ENCODE measurements around the gene GIPC3.

The GIPC3 gene

DNA sequence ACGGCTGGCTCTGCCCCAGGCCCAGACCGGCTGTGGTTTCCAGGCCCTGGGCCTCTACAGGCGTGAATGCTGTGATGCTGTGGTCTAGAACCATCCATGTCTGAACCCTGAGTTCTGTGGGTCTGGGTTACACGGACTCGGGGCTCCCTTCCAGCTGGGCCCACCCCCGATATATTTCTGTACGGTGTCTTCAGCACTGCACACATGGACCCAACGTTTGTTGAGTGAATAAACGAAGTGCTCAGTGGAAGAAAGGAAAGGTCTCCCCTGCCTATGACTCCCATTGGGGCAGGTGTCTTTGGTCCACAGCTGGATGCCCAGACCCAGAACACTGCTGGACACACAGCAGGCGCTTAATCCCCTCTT lies 39.6 kb upstream of the GIPC3 start:
- no peaks in the 10 kb centered on the region for H3K9me3 ChIP-seq (ENCODE audit: severe bottlenecking)
- no peak overlapping the region for H3K4me3 ChIP-seq (ENCODE audit: severe bottlenecking)
- H3K27ac ChIP-seq (ENCODE audit: poor library complexity, severe bottlenecking) = no peak overlapping the region
- peak; percentile 1 for TF ChIP-seq CTCF (IDR thresholded peaks at IDR 0.05; ENCODE audit: poor library complexity, severe bottlenecking)
- DNase-seq (ENCODE audit: low spot score) (no peak), ATAC-seq (ENCODE audit: low read depth) (peak; percentile 7; the same call in 2 of the 3 replicates)
- peaks cover 14% of the 10 kb centered on the region; the same call in 1 of the 2 replicates for H3K36me3 ChIP-seq (ENCODE audit: low read depth)
- no peaks in the 10 kb centered on the region for H3K4me1 ChIP-seq (ENCODE audit: insufficient read depth, poor library complexity, severe bottlenecking)
- no peaks in the 10 kb centered on the region for H3K27me3 ChIP-seq (ENCODE audit: insufficient read depth, poor library complexity, severe bottlenecking)

DNA sequence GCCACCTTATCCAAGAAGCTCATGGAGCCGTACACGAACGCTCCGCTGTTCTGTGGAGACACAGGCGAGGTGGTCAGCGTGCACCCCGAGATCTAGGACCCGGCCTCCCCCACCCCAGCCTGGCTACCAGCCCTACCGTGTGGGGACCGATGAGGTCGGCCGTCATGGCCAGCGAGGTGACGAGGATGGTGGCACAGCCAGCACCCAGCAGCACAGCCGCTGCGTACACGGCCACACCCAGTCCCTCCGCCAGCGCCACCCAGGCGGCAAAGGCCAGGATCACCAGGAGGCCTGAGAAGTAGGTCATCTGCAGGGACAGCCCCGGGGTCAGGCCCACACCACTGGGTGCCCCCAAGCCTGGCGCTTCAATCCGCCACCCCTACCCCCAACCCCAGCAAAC lies 39.2 kb upstream of the GIPC3 start:
- Histone ChIP-seq H3K27me3 (ENCODE audit: insufficient read depth, poor library complexity, severe bottlenecking) (no peaks in the 10 kb centered on the region), H3K36me3 (ENCODE audit: low read depth) (peaks cover 18% of the 10 kb centered on the region; the same call in 1 of the 2 replicates), H3K9me3 (ENCODE audit: severe bottlenecking) (no peaks in the 10 kb centered on the region), H3K4me3 (ENCODE audit: severe bottlenecking) (no peak overlapping the region), H3K27ac (ENCODE audit: poor library complexity, severe bottlenecking) (no peak overlapping the region), H3K4me1 (ENCODE audit: insufficient read depth, poor library complexity, severe bottlenecking) (no peaks in the 10 kb centered on the region)
- DNase-seq (ENCODE audit: low spot score) = no peak
- no peak for TF ChIP-seq CTCF (IDR thresholded peaks at IDR 0.05; ENCODE audit: poor library complexity, severe bottlenecking)
- ATAC-seq (ENCODE audit: low read depth) = no peak

DNA sequence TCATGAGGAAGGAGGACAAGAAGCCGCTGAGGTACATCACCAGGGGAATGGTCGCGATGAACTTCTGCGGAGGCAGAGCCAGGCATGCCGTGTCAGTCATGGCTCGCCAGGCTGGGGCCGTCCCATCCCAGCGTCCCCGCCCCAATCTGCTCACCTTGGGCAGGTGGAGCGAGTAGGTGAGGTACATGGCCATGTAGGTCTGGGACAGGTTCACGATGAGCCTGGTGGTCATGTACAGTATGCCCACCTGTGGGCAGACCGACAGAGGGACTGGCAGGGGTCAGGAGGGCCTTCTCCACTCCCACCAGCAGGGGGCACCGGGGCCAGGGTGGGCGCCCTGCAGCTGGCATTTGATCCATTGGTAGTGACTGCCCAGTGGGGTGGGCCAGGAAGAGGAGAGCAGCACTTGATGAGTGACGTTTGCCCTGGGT lies 38.0 kb upstream of the GIPC3 start:
- TF ChIP-seq CTCF (IDR thresholded peaks at IDR 0.05; ENCODE audit: poor library complexity, severe bottlenecking) = peak; percentile 32
- H3K4me3 ChIP-seq (ENCODE audit: severe bottlenecking) = no peak overlapping the region
- peaks cover 19% of the 10 kb centered on the region; the same call in 1 of the 2 replicates for H3K36me3 ChIP-seq (ENCODE audit: low read depth)
- ATAC-seq (ENCODE audit: low read depth) = no peak
- H3K27me3 ChIP-seq (ENCODE audit: insufficient read depth, poor library complexity, severe bottlenecking) = no peaks in the 10 kb centered on the region
- H3K4me1 ChIP-seq (ENCODE audit: insufficient read depth, poor library complexity, severe bottlenecking) = no peaks in the 10 kb centered on the region
- no peaks in the 10 kb centered on the region for H3K9me3 ChIP-seq (ENCODE audit: severe bottlenecking)
- DNase-seq (ENCODE audit: low spot score) = no peak
- no peak overlapping the region for H3K27ac ChIP-seq (ENCODE audit: poor library complexity, severe bottlenecking)

DNA sequence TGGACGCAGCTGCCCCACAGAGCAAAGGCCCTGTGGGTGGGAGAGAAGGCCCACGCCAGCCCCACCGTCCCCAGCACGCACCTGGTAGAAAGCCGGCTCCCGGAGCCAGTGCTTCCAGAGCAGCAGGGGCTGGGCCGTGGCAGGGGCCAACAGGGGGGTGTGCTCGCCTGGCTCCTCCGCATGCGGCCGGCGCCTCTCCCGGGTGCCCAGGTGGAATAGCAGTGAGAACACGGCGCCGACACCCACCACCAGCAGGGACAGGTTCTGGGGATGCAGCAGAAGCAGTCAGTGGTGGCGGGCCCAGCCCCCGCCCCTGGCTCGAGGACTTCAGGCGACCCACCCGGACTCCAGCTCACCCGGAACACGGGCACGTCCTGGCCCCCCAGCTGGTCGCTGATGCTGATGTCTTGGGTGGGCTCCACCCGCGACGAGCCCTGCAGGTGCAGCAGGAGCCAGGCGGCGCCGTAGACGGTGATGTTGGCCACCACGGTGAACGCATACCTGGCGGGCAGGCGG lies 37.5 kb upstream of the GIPC3 start:
- Histone ChIP-seq H3K4me1 (ENCODE audit: insufficient read depth, poor library complexity, severe bottlenecking) (no peaks in the 10 kb centered on the region), H3K9me3 (ENCODE audit: severe bottlenecking) (no peaks in the 10 kb centered on the region), H3K4me3 (ENCODE audit: severe bottlenecking) (no peak overlapping the region), H3K27ac (ENCODE audit: poor library complexity, severe bottlenecking) (no peak overlapping the region), H3K36me3 (ENCODE audit: low read depth) (peaks cover 19% of the 10 kb centered on the region; the same call in 1 of the 2 replicates), H3K27me3 (ENCODE audit: insufficient read depth, poor library complexity, severe bottlenecking) (no peaks in the 10 kb centered on the region)
- TF ChIP-seq CTCF (IDR thresholded peaks at IDR 0.05; ENCODE audit: poor library complexity, severe bottlenecking) = no peak
- DNase-seq (ENCODE audit: low spot score) (no peak), ATAC-seq (ENCODE audit: low read depth) (no peak)

DNA sequence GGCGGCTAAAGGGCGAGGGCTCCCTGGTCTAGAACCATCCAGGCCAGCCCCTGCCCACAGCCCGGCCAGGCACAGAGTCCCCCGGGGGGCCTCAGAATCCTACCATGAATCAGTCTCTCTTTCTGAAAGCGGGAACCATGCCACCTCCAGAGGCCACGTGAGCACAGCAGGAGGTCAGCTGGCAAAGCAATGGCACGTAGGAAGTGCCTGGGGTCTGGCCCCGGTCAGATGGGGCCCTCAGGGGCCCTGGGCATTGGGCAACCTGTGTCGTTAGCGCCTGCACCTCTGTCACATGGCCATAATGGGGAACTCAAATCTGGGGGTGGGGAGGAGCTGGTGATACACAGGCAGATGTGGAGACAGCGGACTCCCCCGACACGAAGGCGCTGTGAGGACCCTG lies 36.7 kb upstream of the GIPC3 start:
- Histone ChIP-seq H3K36me3 (ENCODE audit: low read depth) (peaks cover 19% of the 10 kb centered on the region; the same call in 1 of the 2 replicates), H3K27me3 (ENCODE audit: insufficient read depth, poor library complexity, severe bottlenecking) (no peaks in the 10 kb centered on the region), H3K4me3 (ENCODE audit: severe bottlenecking) (no peak overlapping the region), H3K9me3 (ENCODE audit: severe bottlenecking) (no peaks in the 10 kb centered on the region), H3K27ac (ENCODE audit: poor library complexity, severe bottlenecking) (no peak overlapping the region), H3K4me1 (ENCODE audit: insufficient read depth, poor library complexity, severe bottlenecking) (no peaks in the 10 kb centered on the region)
- no peak for DNase-seq (ENCODE audit: low spot score)
- no peak for ATAC-seq (ENCODE audit: low read depth)
- TF ChIP-seq CTCF (IDR thresholded peaks at IDR 0.05; ENCODE audit: poor library complexity, severe bottlenecking) = no peak
